Measurements from ENCODE around the gene CHSY3. TPM values are rescaled to one million over a fixed set of nuclear protein-coding genes. Genes with fewer than 3 reads are reported as not detected.

Gene CHSY3
- total RNA-seq, 8 experiments from 2014 or later: 0.42 to 6.8 (median 1.8) TPM

- in situ Hi-C loops (cut with MboI; ENCODE audit: low pct_unique_long_range_greater_than_20kb in 2 of 9, low sequenced_read_pairs in 9 of 9, unreplicated experiment in 9 of 9): no loop called here
- H3K27ac ChIP-seq: no peak overlapping the region
- no peak for ATAC-seq (replicated peaks in 6 of 8)
- WGBS, 10 experiments: 83 to 100% (median 94%) methylated on average over 1 to 3 of the region's 3 CpGs; no CpG with 5 or more reads in 2 of the 10 experiments
- no peak overlapping the region for H3K4me3 ChIP-seq
- H3K4me1 ChIP-seq (replicated peaks in 1 of 2): no peaks in the 10 kb centered on the region
These were observed 141.1 kb downstream of the CHSY3 start for GRCh38 chr5:130045334-130045733.

- H3K4me1 ChIP-seq (replicated peaks in 1 of 2): no peaks in the 10 kb centered on the region
- H3K4me3 ChIP-seq: no peak overlapping the region
- in situ Hi-C loops (cut with MboI; ENCODE audit: low pct_unique_long_range_greater_than_20kb in 2 of 9, low sequenced_read_pairs in 9 of 9, unreplicated experiment in 9 of 9): no loop called here
- ATAC-seq (replicated peaks in 6 of 8): peak in 2 of 8 experiments; percentile 64 to 68
- H3K27ac ChIP-seq: no peak overlapping the region
- WGBS, 10 experiments: 37 to 100% (median 83%) methylated on average over 2 to 3 of the region's 3 CpGs; no CpG with 5 or more reads in 1 of the 10 experiments
These were observed 146.3 kb downstream of the CHSY3 start for GRCh38 chr5:130050585-130050984.

- H3K4me1 ChIP-seq (replicated peaks in 1 of 2): no peaks in the 10 kb centered on the region
- in situ Hi-C loops (cut with MboI; ENCODE audit: low pct_unique_long_range_greater_than_20kb in 2 of 9, low sequenced_read_pairs in 9 of 9, unreplicated experiment in 9 of 9): no loop called here
- 0 to 86% (median 56%) methylated on average over 1 of the region's 1 CpG; no CpG with 5 or more reads in 1 of the 10 experiments for whole genome bisulfite sequencing, 10 experiments
- H3K27ac ChIP-seq: no peak overlapping the region
- H3K4me3 ChIP-seq: no peak overlapping the region
- no peak for ATAC-seq (replicated peaks in 6 of 8)
These were observed 148.5 kb downstream of the CHSY3 start for GRCh38 chr5:130052752-130053151.

GRCh38 chr5:130055572-130055971, 151.3 kb downstream of the CHSY3 start:
- H3K27ac ChIP-seq: no peak overlapping the region
- in situ Hi-C loops (cut with MboI; ENCODE audit: low pct_unique_long_range_greater_than_20kb in 2 of 9, low sequenced_read_pairs in 9 of 9, unreplicated experiment in 9 of 9): no loop called here
- 13 to 100% (median 90%) methylated on average over 1 to 4 of the region's 4 CpGs; no CpG with 5 or more reads in 4 of the 10 experiments for WGBS, 10 experiments
- no peak for ATAC-seq (replicated peaks in 6 of 8)
- no peaks in the 10 kb centered on the region for H3K4me1 ChIP-seq (replicated peaks in 1 of 2)
- no peak overlapping the region for H3K4me3 ChIP-seq

- in situ Hi-C loops (cut with MboI; ENCODE audit: low pct_unique_long_range_greater_than_20kb in 2 of 9, low sequenced_read_pairs in 9 of 9, unreplicated experiment in 9 of 9): no loop called here
- no peak overlapping the region for H3K4me3 ChIP-seq
- 86 to 100% (median 98%) methylated on average over 1 to 2 of the region's 2 CpGs; no CpG with 5 or more reads in 2 of the 10 experiments for WGBS, 10 experiments
- no peaks in the 10 kb centered on the region for H3K4me1 ChIP-seq (replicated peaks in 1 of 2)
- no peak overlapping the region for H3K27ac ChIP-seq
- ATAC-seq (replicated peaks in 6 of 8): no peak
These were observed 157.5 kb downstream of the CHSY3 start for GRCh38 chr5:130061746-130062145.

- H3K27ac ChIP-seq: no peak overlapping the region
- no peaks in the 10 kb centered on the region for H3K4me1 ChIP-seq (replicated peaks in 1 of 2)
- H3K4me3 ChIP-seq: no peak overlapping the region
- WGBS, 10 experiments: 75 to 100% (median 94%) methylated on average over 1 to 3 of the region's 3 CpGs; no CpG with 5 or more reads in 1 of the 10 experiments
- ATAC-seq (replicated peaks in 6 of 8): no peak
- in situ Hi-C loops (cut with MboI; ENCODE audit: low pct_unique_long_range_greater_than_20kb in 2 of 9, low sequenced_read_pairs in 9 of 9, unreplicated experiment in 9 of 9): no loop called here
These were observed 159.3 kb downstream of the CHSY3 start for GRCh38 chr5:130063603-130064002.

GRCh38 chr5:130064484-130064883, 160.2 kb downstream of the CHSY3 start:
- 79 to 100% (median 92%) methylated on average over 2 to 3 of the region's 3 CpGs; no CpG with 5 or more reads in 3 of the 10 experiments for WGBS, 10 experiments
- peak in 2 of 8 experiments; percentile 37 to 52 for ATAC-seq (replicated peaks in 6 of 8)
- Histone ChIP-seq H3K4me1 (replicated peaks in 1 of 2) (no peaks in the 10 kb centered on the region), H3K4me3 (no peak overlapping the region), H3K27ac (no peak overlapping the region)
- in situ Hi-C loops (cut with MboI; ENCODE audit: low pct_unique_long_range_greater_than_20kb in 2 of 9, low sequenced_read_pairs in 9 of 9, unreplicated experiment in 9 of 9): no loop called here

- WGBS, 10 experiments: 21 to 100% (median 93%) methylated on average over 1 to 2 of the region's 2 CpGs; no CpG with 5 or more reads in 1 of the 10 experiments
- no peak for ATAC-seq (replicated peaks in 6 of 8)
- no peaks in the 10 kb centered on the region for H3K4me1 ChIP-seq (replicated peaks in 1 of 2)
- in situ Hi-C loops (cut with MboI; ENCODE audit: low pct_unique_long_range_greater_than_20kb in 2 of 9, low sequenced_read_pairs in 9 of 9, unreplicated experiment in 9 of 9): no loop called here
- H3K4me3 ChIP-seq: no peak overlapping the region
- H3K27ac ChIP-seq: no peak overlapping the region
These were observed 161.4 kb downstream of the CHSY3 start for GRCh38 chr5:130065617-130066016.

- in situ Hi-C loops (cut with MboI; ENCODE audit: low pct_unique_long_range_greater_than_20kb in 2 of 9, low sequenced_read_pairs in 9 of 9, unreplicated experiment in 9 of 9): no loop called here
- ATAC-seq (replicated peaks in 6 of 8): no peak
- WGBS, 10 experiments: 39 to 90% (median 73%) methylated on average over 2 to 3 of the region's 3 CpGs; no CpG with 5 or more reads in 5 of the 10 experiments
These were observed 162.4 kb downstream of the CHSY3 start for GRCh38 chr5:130066644-130067043.

GRCh38 chr5:130067364-130067763, 163.1 kb downstream of the CHSY3 start:
- ATAC-seq (replicated peaks in 6 of 8): no peak
- in situ Hi-C loops (cut with MboI; ENCODE audit: low pct_unique_long_range_greater_than_20kb in 2 of 9, low sequenced_read_pairs in 9 of 9, unreplicated experiment in 9 of 9): no loop called here
- H3K27ac ChIP-seq: no peak overlapping the region

More at GRCh38 chr5:130066644-130067043, 162.4 kb downstream of the CHSY3 start:
- Histone ChIP-seq H3K27ac (no peak overlapping the region), H3K4me3 (no peak overlapping the region), H3K4me1 (replicated peaks in 1 of 2) (no peaks in the 10 kb centered on the region)

GRCh38 chr5:130068101-130068500, 163.8 kb downstream of the CHSY3 start:
- no peak overlapping the region for H3K4me3 ChIP-seq
- WGBS, 10 experiments: 60 to 89% (median 80%) methylated on average over 1 of the region's 1 CpG; no CpG with 5 or more reads in 5 of the 10 experiments
- no peak for ATAC-seq (replicated peaks in 6 of 8)
- H3K27ac ChIP-seq: no peak overlapping the region
- no peaks in the 10 kb centered on the region for H3K4me1 ChIP-seq (replicated peaks in 1 of 2)
- in situ Hi-C loops (cut with MboI; ENCODE audit: low pct_unique_long_range_greater_than_20kb in 2 of 9, low sequenced_read_pairs in 9 of 9, unreplicated experiment in 9 of 9): no loop called here

More at GRCh38 chr5:130067364-130067763, 163.1 kb downstream of the CHSY3 start:
- H3K4me3 ChIP-seq: no peak overlapping the region
- no peaks in the 10 kb centered on the region for H3K4me1 ChIP-seq (replicated peaks in 1 of 2)

GRCh38 chr5:130068988-130069387, 164.7 kb downstream of the CHSY3 start:
- 82 to 100% (median 100%) methylated on average over 1 of the region's 1 CpG; no CpG with 5 or more reads in 7 of the 10 experiments for WGBS, 10 experiments
- H3K4me3 ChIP-seq: no peak overlapping the region
- no peaks in the 10 kb centered on the region for H3K4me1 ChIP-seq (replicated peaks in 1 of 2)
- no peak overlapping the region for H3K27ac ChIP-seq
- no peak for ATAC-seq (replicated peaks in 6 of 8)
- in situ Hi-C loops (cut with MboI; ENCODE audit: low pct_unique_long_range_greater_than_20kb in 2 of 9, low sequenced_read_pairs in 9 of 9, unreplicated experiment in 9 of 9): no loop called here

GRCh38 chr5:130074820-130075219, 170.6 kb downstream of the CHSY3 start:
- H3K4me3 ChIP-seq: no peak overlapping the region
- H3K27ac ChIP-seq: no peak overlapping the region
- ATAC-seq (replicated peaks in 6 of 8): peak in 1 of 8 experiments; percentile 31
- no peaks in the 10 kb centered on the region for H3K4me1 ChIP-seq (replicated peaks in 1 of 2)
- WGBS, 10 experiments: 65 to 100% (median 89%) methylated on average over 2 to 3 of the region's 3 CpGs
- in situ Hi-C loops (cut with MboI; ENCODE audit: low pct_unique_long_range_greater_than_20kb in 2 of 9, low sequenced_read_pairs in 9 of 9, unreplicated experiment in 9 of 9): no loop called here

- ATAC-seq (replicated peaks in 6 of 8): peak in 1 of 8 experiments; percentile 28
- in situ Hi-C loops (cut with MboI; ENCODE audit: low pct_unique_long_range_greater_than_20kb in 2 of 9, low sequenced_read_pairs in 9 of 9, unreplicated experiment in 9 of 9): no loop called here
These were observed 172.7 kb downstream of the CHSY3 start for GRCh38 chr5:130077007-130077406.

More at GRCh38 chr5:130077007-130077406, 172.7 kb downstream of the CHSY3 start:
- 60 to 100% (median 95%) methylated on average over 2 of the region's 2 CpGs; no CpG with 5 or more reads in 3 of the 10 experiments for WGBS, 10 experiments
- no peak overlapping the region for H3K27ac ChIP-seq
- no peaks in the 10 kb centered on the region for H3K4me1 ChIP-seq (replicated peaks in 1 of 2)
- H3K4me3 ChIP-seq: no peak overlapping the region

Measured in motor neuron (in vitro differentiated cells).